ENCODE data around the gene CCT6B. TPM values are rescaled to one million over a fixed set of nuclear protein-coding genes. Genes with fewer than 3 reads are reported as not detected.

The CCT6B gene
- total RNA-seq, 4 donors from 2014 or later = 0.94 to 5.0 (median 0.95) TPM; not detected in 1

DNA sequence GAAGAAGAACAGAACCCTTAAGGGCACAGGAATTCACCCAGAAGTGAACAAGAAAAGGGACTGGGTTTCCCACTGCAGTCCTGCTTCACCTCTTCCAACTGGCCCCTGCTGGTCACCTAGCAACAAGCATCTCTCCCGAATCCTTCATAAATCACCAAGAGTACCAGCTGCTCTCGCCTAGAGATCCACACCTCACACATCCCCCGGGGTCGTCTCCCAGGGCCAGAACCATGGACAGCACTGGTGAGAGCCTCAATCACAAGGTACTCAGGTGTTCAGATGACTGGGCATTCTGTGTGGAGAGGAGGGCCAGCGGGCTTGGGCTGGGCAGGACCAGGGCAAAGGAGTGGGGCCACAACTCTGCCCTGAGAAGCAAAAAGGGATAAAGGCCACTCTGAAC is 65.9 kb downstream of the CCT6B start:
- Histone ChIP-seq H3K27ac (no peak overlapping the region), H3K36me3 (no peaks in the 10 kb centered on the region), H3K4me3 (no peak overlapping the region), H3K27me3 (no peaks in the 10 kb centered on the region), H3K9me3 (no peaks in the 10 kb centered on the region), H3K4me1 (no peaks in the 10 kb centered on the region)
- no peak for DNase-seq
- no peak for TF ChIP-seq POLR2A (IDR thresholded peaks at IDR 0.05)
- TF ChIP-seq, protein P1, sequence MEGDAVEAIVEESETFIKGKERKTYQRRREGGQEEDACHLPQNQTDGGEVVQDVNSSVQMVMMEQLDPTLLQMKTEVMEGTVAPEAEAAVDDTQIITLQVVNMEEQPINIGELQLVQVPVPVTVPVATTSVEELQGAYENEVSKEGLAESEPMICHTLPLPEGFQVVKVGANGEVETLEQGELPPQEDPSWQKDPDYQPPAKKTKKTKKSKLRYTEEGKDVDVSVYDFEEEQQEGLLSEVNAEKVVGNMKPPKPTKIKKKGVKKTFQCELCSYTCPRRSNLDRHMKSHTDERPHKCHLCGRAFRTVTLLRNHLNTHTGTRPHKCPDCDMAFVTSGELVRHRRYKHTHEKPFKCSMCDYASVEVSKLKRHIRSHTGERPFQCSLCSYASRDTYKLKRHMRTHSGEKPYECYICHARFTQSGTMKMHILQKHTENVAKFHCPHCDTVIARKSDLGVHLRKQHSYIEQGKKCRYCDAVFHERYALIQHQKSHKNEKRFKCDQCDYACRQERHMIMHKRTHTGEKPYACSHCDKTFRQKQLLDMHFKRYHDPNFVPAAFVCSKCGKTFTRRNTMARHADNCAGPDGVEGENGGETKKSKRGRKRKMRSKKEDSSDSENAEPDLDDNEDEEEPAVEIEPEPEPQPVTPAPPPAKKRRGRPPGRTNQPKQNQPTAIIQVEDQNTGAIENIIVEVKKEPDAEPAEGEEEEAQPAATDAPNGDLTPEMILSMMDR (IDR thresholded peaks at IDR 0.05) = no peak

DNA sequence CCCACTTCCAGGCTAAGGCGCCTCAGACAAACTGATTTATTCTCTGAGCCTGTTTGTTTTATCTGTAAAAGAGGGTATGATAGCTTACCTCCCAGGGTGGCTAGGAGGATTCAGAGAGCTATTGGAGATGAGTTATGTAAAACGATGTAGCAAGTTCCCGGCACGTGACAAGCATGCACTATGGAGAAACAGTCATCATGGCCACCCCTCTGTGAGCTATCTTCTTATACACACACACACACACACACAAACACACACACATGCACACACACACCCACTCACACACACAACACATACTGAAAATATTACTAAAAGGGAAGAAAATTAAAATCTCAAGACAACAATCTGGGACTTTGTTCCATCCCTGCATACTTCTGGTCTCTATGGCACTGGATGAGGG is 66.3 kb downstream of the CCT6B start:
- no peaks in the 10 kb centered on the region for H3K4me1 ChIP-seq
- no peak overlapping the region for H3K4me3 ChIP-seq
- DNase-seq = no peak
- no peak overlapping the region for H3K27ac ChIP-seq
- H3K9me3 ChIP-seq = no peaks in the 10 kb centered on the region
- no peaks in the 10 kb centered on the region for H3K27me3 ChIP-seq
- TF ChIP-seq, protein P1 (IDR thresholded peaks at IDR 0.05) = no peak
- no peak for TF ChIP-seq POLR2A (IDR thresholded peaks at IDR 0.05)
- H3K36me3 ChIP-seq = no peaks in the 10 kb centered on the region

DNA sequence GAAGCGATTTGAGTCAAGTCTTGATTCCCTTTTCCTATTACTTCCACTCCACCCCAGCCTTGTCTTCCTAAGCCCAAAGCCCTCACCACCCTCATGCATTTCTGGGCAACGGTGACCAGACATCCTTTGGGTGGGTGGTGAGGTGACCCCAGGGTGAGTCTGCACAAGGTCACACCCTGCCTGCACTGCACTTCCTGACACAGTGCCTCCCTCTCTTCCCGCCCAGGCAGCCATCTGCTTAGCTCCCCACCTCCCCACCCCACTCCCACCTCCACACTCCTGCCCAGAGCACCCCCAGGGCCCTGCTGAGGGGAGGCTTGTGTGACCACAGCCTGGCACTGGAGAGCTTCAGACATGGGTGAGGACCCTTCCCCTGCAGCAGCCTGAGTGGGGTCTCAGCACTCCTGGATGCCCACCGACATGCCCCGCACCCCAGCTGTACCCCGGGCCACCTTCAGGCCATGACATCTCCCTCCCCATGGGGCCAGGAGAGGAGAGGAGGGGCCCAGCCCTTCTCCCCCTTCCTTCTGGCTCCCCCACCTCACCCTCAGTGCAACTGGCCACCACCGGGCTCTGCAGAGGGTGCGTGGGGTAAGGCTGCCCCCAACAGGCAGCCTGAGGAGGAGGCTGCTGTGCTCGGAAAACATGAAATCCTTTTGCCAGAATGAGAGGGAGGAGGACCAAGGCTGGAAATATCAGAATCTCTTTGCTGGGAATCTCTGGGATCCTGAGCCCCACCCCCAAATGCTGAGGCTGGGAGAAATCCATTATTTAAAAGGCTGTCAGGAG is 68.6 kb downstream of the CCT6B start:
- Histone ChIP-seq H3K4me1 (no peaks in the 10 kb centered on the region), H3K9me3 (no peaks in the 10 kb centered on the region), H3K4me3 (no peak overlapping the region), H3K27ac (no peak overlapping the region), H3K27me3 (no peaks in the 10 kb centered on the region), H3K36me3 (no peaks in the 10 kb centered on the region)
- no peak for DNase-seq
- TF ChIP-seq, protein P1 (IDR thresholded peaks at IDR 0.05) = no peak
- TF ChIP-seq POLR2A (IDR thresholded peaks at IDR 0.05) = no peak

- H3K9me3 ChIP-seq = no peaks in the 10 kb centered on the region
- H3K4me1 ChIP-seq = no peaks in the 10 kb centered on the region
- peak in 1 of 3 donors; percentile 10 for DNase-seq
- H3K36me3 ChIP-seq = no peaks in the 10 kb centered on the region
- TF ChIP-seq, protein P1 (IDR thresholded peaks at IDR 0.05) = no peak
- no peak for TF ChIP-seq POLR2A (IDR thresholded peaks at IDR 0.05)
- no peaks in the 10 kb centered on the region for H3K27me3 ChIP-seq
- H3K4me3 ChIP-seq = no peak overlapping the region
- no peak overlapping the region for H3K27ac ChIP-seq
These were observed 74.4 kb downstream of the CCT6B start for GRCh38 chr17:34886831-34887230.

DNA sequence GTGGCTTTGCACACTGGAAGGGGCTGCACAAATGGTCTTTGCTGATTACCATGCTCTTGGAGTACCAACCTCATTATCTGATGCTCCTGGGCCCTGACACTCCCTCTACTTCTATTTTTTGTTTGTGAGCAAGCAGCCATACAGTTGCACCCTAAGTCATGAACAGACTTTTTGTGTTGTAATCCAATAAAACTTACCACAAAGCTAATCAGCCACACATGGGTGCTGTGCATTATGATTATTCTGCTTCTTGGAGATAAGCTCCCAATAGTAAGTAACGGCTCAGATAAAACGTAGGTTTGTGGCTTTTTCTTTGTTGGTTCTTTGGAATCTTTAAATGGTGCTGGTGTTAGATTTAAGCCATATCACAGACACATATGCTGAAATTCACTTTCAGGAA is 76.2 kb downstream of the CCT6B start:
- H3K27ac ChIP-seq = no peak overlapping the region
- DNase-seq = no peak
- H3K27me3 ChIP-seq = no peaks in the 10 kb centered on the region
- H3K36me3 ChIP-seq = no peaks in the 10 kb centered on the region
- TF ChIP-seq, protein P1 (IDR thresholded peaks at IDR 0.05) = no peak
- TF ChIP-seq POLR2A (IDR thresholded peaks at IDR 0.05) = no peak
- H3K4me1 ChIP-seq = no peaks in the 10 kb centered on the region
- H3K9me3 ChIP-seq = no peaks in the 10 kb centered on the region
- no peak overlapping the region for H3K4me3 ChIP-seq
